Muscle layer of duodenum (tissue), 2 donors: Measurements from ENCODE around the gene COBL.

Experiments used
- H3K27ac ChIP-seq: one replicate; pipeline ENCODE4 v1.7.0; 2013; ENCODE audit warnings: mild to moderate bottlenecking, low read length
- H3K27me3 ChIP-seq: one replicate; pipeline ENCODE4 v1.7.0; 2013; ENCODE audit warnings: low read depth, mild to moderate bottlenecking, control low read depth, low read length
- H3K36me3 ChIP-seq, 2 donors: one replicate each; pipeline ENCODE4 v1.7.0; 2013; ENCODE audit warnings: low read length in 2 of 2, control low read depth in 1 of 2, mild to moderate bottlenecking in 1 of 2; ENCODE audit not compliant: insufficient read depth in 2 of 2, control insufficient read depth in 1 of 2
- H3K4me1 ChIP-seq, 2 donors: one replicate each; pipeline ENCODE4 v1.7.0; 2013; ENCODE audit warnings: low read length in 2 of 2, mild to moderate bottlenecking in 2 of 2, control low read depth in 1 of 2, moderate library complexity in 1 of 2; ENCODE audit not compliant: insufficient read depth in 2 of 2, control insufficient read depth in 1 of 2
- H3K4me3 ChIP-seq, 2 donors: one replicate each; pipeline ENCODE4 v1.7.0; 2013; ENCODE audit warnings: low read length in 2 of 2, low read depth in 1 of 2, mild to moderate bottlenecking in 1 of 2
- H3K9me3 ChIP-seq, 2 donors: one replicate each; pipeline ENCODE4 v1.7.0; 2013; ENCODE audit warnings: low read length in 2 of 2, control low read depth in 1 of 2, mild to moderate bottlenecking in 1 of 2; ENCODE audit not compliant: control insufficient read depth in 1 of 2
- donor health status: healthy.

Gene COBL

DNA sequence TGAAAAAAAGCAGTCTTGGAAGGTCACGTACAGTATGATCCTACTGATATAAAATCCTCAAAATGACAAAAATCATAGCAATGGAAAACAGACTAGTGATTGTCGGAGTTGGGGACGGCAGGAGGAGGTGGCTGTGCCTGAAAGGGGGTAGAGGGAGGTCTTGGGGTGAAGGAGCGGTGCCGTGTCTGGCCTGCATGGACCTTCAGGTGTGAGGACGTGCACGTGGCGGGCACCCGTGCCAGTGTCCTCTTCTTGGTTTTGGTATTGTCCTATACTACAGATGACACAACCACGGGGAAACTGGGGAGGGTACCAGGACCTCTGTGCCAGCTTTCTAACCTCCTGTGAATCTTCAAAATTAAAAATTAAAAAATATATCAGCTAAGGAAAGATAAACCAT is 73.0 kb downstream of the COBL start:
- H3K27me3 ChIP-seq: no peaks in the 10 kb centered on the region
- no peaks in the 10 kb centered on the region for H3K9me3 ChIP-seq
- H3K4me1 ChIP-seq: peaks cover 3 to 21% of the 10 kb centered on the region in 2 donors

DNA sequence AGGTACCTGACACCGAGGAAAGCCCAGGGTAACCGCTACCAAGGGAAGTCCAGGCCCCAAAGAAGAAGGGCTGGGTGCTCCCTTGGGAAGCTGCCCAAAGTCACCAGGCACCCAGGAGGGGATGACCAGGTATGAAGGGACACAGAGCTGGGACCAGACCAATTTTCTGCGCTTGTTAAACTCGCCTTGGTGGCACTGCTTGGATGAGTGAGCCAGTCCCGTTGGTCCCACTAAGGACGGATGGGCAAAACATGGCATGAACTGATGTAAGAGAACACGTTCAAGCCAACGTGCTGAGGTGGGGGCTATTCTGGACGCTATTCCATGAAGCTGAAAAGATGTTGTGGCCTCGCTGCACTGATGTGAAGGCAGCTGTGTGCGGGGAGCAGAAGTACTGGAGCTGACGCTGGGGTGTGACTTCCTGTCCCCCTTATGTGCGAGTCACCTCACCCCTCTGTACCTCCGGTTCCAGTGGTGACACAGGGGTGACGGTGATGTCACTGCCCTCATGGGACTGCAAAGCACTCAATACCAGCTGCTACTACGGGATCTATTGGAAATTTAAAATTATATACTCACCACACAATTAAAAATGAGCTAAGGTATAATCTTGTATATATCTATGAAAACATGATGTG is 73.6 kb downstream of the COBL start:
- Histone ChIP-seq H3K4me1 (peaks cover 3 to 21% of the 10 kb centered on the region in 2 donors), H3K4me3 (no peak overlapping the region), H3K27ac (no peak overlapping the region), H3K9me3 (no peaks in the 10 kb centered on the region), H3K27me3 (no peaks in the 10 kb centered on the region), H3K36me3 (no peaks in the 10 kb centered on the region)

More for the DNA sequence above, 73.0 kb downstream of the COBL start:
- no peak overlapping the region for H3K27ac ChIP-seq
- no peak overlapping the region for H3K4me3 ChIP-seq
- no peaks in the 10 kb centered on the region for H3K36me3 ChIP-seq

DNA sequence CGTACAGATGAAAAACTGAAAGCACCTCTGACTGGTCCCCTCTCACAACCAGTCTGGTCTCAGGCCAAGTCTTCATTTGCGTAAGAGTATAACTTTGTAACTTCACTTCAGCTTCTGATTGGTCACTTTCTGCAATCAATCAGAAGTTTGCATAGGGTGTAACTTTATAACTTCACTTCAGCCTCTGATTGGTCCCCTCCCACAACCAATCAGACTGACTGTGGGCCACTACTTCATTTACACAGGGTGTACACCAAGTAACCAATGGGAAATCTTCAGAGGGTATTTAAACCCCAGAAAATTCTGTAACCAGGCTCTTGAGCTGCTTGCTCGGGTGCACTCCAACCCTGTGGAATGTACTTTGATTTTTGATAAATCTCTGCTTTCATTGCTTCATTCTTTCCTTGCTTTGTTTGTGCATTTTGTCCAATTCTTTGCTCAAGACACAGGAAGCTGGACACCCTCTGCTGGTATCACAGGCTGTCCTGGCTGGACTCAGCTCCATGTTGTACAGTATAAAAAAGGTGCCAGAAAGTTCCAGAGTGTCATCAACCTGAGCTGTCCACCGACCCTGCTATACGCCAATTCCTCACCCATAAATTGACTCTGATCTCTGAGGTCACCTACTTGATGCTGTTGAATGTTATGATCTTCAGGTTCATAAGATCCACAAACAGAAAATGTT is 74.5 kb downstream of the COBL start:
- Histone ChIP-seq H3K36me3 (no peaks in the 10 kb centered on the region), H3K27me3 (no peaks in the 10 kb centered on the region), H3K4me3 (no peak overlapping the region), H3K4me1 (peaks cover 3 to 20% of the 10 kb centered on the region in 2 donors), H3K27ac (no peak overlapping the region), H3K9me3 (no peaks in the 10 kb centered on the region)

DNA sequence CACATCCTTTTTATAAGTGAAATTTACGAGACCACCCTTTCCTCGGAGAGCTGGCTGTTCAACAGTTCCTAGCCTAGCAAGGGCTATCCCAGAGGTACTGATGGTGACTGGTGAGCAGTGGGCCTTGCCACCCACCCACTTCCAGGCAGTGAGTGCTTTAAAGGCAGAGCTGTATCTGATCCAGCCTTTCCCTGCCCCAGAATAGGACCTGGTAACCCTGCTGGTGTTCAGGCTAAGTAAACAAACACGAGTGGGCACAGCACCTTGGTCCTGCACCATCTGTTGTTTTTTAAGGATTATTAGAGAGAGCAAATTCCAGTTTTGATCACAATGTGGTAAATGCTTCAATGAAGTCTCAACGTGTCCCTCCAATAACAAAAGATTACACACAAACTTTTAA is 75.7 kb downstream of the COBL start:
- Histone ChIP-seq H3K27me3 (no peaks in the 10 kb centered on the region), H3K27ac (no peak overlapping the region), H3K36me3 (no peaks in the 10 kb centered on the region), H3K4me3 (no peak overlapping the region), H3K4me1 (peaks cover 0 to 9% of the 10 kb centered on the region in 2 donors), H3K9me3 (no peaks in the 10 kb centered on the region)

DNA sequence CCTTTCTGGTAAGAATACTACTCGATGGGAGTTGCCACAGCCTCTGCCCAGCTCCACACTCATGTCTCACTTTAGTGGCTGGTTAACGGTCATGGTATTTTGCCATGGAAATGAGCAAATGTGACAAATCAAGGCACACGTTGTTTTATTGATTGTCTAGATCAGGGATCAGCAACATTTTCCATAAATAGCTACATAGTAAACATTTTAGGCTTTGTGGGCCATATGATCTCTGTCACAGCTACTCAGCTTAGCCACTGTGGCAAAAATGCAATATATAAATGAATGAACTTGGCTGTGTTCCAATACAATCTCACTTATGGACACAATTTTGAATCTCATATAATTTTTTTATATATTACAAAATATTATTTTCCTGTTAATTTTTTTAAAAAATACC is 76.9 kb downstream of the COBL start:
- Histone ChIP-seq H3K27me3 (no peaks in the 10 kb centered on the region), H3K9me3 (no peaks in the 10 kb centered on the region), H3K27ac (no peak overlapping the region), H3K4me1 (peaks cover 0 to 8% of the 10 kb centered on the region in 2 donors), H3K36me3 (no peaks in the 10 kb centered on the region), H3K4me3 (no peak overlapping the region)

DNA sequence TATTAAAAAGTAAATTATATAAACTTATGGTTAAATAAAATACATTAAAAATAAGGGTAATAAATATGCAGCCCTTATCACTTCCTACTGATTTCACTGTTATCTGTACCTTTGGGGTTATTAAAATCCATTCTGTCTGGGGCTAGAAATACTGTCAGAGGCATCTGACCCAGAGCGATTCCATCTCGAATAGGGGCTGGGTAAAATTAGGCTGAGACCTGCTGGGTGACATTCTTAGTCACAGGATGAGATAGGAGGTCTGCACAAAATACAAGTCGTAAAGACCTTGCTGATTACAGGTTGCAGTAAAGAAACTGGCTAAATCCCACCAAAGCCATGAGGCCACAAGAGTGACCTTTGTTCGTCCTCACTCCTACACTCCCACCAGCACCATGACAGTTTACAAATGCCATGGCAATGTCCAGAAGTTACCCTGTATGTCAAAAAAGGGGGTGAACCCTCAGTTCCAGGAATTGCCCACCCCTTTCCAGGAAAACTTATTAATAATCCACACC is 77.6 kb downstream of the COBL start:
- Histone ChIP-seq H3K4me3 (no peak overlapping the region), H3K36me3 (no peaks in the 10 kb centered on the region), H3K27me3 (no peaks in the 10 kb centered on the region), H3K4me1 (peaks cover 0 to 6% of the 10 kb centered on the region in 2 donors), H3K9me3 (no peaks in the 10 kb centered on the region), H3K27ac (no peak overlapping the region)

DNA sequence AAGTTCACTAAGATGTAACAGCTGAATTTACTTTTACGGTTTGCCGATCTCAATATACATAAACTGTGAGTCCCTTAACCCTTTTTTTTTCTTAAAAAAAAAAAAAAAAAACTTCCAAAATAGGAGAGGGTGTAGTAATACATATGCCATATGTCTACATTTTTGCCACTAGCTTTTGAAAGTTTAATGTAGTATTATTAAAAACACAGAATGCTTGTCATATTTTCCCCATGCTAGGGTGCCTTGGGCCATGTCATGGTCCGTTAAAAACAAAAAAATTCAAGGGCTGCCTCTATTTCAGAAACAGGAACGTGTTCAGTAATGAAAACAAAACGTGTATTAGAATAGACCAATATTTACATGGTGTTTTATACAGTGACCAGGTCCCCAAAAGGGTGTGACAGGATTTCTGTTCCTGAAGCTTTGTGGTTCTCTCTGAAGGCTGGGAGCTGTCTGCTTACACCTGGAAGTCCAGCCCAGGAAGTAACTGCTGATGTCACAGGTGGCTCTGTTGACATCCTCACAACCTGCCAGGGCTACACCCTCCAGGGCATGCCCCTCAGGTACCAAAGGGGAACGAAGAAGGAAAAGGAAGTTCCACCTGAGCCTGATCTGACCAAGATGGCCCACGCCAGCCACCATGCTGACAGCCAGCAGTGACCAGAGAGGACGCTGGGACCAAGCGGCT is 79.0 kb downstream of the COBL start:
- no peaks in the 10 kb centered on the region for H3K9me3 ChIP-seq
- H3K4me3 ChIP-seq: no peak overlapping the region
- no peaks in the 10 kb centered on the region for H3K36me3 ChIP-seq
- no peaks in the 10 kb centered on the region for H3K27me3 ChIP-seq
- H3K4me1 ChIP-seq: no peaks in the 10 kb centered on the region
- H3K27ac ChIP-seq: no peak overlapping the region

DNA sequence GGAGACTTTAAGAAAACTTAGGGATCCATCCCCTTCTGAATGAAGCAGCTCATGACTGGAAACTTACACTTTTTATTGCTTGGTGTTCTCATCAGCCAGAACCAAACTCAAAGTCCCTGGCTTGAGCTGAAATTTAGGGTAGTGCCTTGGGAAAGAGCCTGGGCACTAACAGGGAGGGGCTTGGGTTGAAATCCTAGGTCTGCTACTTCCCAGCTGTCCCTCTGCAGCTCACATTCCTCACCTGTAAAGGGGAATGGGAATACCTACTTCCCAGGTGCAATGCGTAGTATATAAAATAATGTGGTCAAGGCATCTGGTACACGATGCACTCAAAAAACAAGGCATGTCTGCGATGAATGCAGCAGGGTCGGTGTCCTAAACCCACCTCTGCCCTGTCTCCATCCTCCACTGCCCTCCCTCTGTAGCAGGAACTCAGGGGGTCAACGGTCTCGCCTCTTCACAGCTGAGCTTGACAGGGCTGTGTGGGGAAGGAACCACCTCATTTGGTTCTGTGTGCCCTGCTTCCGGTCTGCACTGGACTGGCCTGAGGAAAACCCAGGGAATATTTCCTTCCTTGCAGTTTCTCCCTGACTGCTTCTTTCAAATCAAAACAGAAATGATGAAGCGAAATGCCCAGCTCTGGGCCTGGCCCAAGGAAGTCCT is 80.0 kb downstream of the COBL start:
- no peak overlapping the region for H3K27ac ChIP-seq
- no peak overlapping the region for H3K4me3 ChIP-seq
- H3K9me3 ChIP-seq: no peaks in the 10 kb centered on the region
- H3K27me3 ChIP-seq: no peaks in the 10 kb centered on the region
- no peaks in the 10 kb centered on the region for H3K4me1 ChIP-seq
- H3K36me3 ChIP-seq: no peaks in the 10 kb centered on the region

DNA sequence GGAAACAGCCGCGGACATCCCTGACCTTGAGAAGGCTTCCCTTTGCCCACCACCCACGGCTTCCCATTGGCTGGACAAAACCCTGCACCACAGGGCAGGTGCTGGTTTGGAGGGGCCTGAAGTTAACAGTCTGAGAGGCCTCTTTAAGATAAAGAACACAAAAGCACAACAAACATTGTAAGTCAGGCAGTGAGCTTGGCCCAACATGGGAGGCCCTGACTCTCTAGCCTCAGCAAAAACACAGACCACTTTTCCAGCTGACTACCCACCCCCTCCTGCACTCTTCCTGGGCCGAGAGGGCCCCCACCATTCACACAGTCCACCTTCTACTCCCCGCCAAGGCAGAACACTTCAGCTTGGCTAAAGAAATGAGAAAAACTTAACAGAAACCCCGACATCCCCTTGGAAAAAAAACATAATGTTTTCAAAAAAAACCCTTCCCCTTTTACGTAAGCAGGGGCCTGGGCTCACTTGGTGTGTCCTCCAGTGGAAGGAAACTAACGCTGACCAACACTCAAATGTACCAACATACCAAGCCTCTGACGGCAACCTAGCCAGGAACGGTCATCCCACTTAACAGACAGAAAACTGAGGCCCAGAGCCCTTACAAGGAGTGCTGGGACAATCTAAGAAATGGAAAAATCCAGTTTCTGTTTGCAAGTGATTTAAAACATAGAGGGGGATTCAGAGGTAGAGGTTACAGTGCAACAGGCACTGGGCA is 80.9 kb downstream of the COBL start:
- Histone ChIP-seq H3K27ac (no peak overlapping the region), H3K9me3 (no peaks in the 10 kb centered on the region), H3K27me3 (no peaks in the 10 kb centered on the region), H3K36me3 (no peaks in the 10 kb centered on the region), H3K4me1 (no peaks in the 10 kb centered on the region), H3K4me3 (no peak overlapping the region)

DNA sequence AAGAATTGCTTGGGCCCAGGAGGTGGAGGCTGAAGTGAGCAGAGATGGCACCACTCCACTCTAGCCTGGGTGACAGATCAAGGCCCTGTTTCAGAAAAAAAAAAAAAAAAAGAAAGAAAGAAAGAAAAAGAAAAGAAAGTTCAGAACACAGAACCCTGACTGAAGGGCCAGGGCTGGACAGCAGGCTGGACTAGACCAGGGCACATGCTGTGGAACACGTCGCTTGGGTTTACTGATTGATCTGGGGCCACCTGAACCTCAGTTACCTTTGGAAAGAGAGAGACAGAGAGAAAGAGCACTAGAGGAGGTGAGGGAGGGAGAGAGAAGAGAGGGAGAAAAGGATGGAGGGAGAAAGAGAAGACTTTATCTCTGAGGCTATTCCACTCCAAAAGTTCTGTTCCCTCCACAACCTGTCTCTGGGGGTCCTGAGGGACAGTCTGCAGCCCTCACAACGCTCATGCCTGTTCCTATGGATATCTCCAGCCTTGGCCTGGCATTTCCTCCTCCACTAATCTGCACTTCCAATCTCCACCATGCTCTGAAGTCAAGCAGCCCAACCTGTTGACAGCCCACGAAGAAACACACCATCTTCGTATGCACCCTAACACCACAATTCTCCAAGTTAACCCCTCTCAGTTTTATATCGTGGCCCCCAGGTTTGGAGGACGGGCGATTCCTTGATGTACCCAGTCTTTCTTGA is 81.8 kb downstream of the COBL start:
- H3K9me3 ChIP-seq: no peaks in the 10 kb centered on the region
- no peaks in the 10 kb centered on the region for H3K4me1 ChIP-seq
- no peaks in the 10 kb centered on the region for H3K36me3 ChIP-seq
- H3K27me3 ChIP-seq: no peaks in the 10 kb centered on the region
- no peak overlapping the region for H3K4me3 ChIP-seq
- no peak overlapping the region for H3K27ac ChIP-seq
